ENCODE measurements around the gene BLOC1S5.

GRCh38 chr6:8013763-8014162 lies 50.4 kb downstream of the BLOC1S5 start:
- no peak for TF ChIP-seq ZBTB7A (IDR thresholded peaks at IDR 0.05; ENCODE audit: low read depth)
- no peak for TF ChIP-seq EP300 (IDR thresholded peaks at IDR 0.05; ENCODE audit: borderline replicate concordance)
- no peak for TF ChIP-seq FOXM1 (IDR thresholded peaks at IDR 0.05; ENCODE audit: borderline replicate concordance, low read depth)
- no peak for TF ChIP-seq CREB1 (IDR thresholded peaks at IDR 0.05; ENCODE audit: low read depth)
- TF ChIP-seq REST (IDR thresholded peaks at IDR 0.05; ENCODE audit: low read depth), result no peak
- TF ChIP-seq TEAD4 (IDR thresholded peaks at IDR 0.05), result no peak
- no peak for TF ChIP-seq USF1 (IDR thresholded peaks at IDR 0.05)
- no peak for TF ChIP-seq YY1 (IDR thresholded peaks at IDR 0.05; ENCODE audit: low read depth)
- no peak for TF ChIP-seq NFIC (IDR thresholded peaks at IDR 0.05)
- no peak for TF ChIP-seq RAD21 (IDR thresholded peaks at IDR 0.05; ENCODE audit: low read depth)
- no peak for TF ChIP-seq TAF1 (IDR thresholded peaks at IDR 0.05; ENCODE audit: low read depth)
- no peak for TF ChIP-seq MAX (IDR thresholded peaks at IDR 0.05)
- no peak for TF ChIP-seq EGR1 (IDR thresholded peaks at IDR 0.05)

Measured in Ishikawa (cell line).